GM19395 (cell line): ENCODE measurements around the gene ARHGEF1.
"Not testable (repeated sequence)": the region's sequence is repeated elsewhere in the genome, so short reads cannot be mapped to it uniquely, and the experiment has no call there.

Experiments used
- ATAC-seq: cut with Tn5 transposase; IDR thresholded peaks from one replicate; pipeline ENCODE4 v1.9.1; 2021; ENCODE audit warnings: mild to moderate bottlenecking, moderate library complexity; ENCODE audit not compliant: unreplicated experiment

Gene ARHGEF1

DNA sequence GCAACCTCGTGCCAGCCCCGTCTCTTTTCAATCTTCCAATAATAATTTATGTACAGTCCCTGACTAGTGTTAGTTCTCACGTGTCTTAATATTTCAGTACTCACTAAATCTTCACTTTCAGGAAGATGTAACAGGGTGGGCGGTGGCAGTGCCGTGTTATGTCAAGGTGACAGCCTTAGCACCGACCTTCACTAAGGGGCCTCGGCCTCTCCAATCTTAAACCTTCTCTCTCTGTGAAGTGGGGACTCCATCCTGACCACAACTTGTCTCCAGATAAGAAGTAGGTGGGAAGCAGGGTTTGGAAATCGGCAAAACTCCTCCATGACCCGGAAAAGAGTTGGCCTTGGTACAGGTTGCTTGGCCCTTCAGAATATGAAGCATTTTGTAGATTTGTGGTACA, 21.1 kb upstream of the ARHGEF1 start:
- no peak for ATAC-seq

DNA sequence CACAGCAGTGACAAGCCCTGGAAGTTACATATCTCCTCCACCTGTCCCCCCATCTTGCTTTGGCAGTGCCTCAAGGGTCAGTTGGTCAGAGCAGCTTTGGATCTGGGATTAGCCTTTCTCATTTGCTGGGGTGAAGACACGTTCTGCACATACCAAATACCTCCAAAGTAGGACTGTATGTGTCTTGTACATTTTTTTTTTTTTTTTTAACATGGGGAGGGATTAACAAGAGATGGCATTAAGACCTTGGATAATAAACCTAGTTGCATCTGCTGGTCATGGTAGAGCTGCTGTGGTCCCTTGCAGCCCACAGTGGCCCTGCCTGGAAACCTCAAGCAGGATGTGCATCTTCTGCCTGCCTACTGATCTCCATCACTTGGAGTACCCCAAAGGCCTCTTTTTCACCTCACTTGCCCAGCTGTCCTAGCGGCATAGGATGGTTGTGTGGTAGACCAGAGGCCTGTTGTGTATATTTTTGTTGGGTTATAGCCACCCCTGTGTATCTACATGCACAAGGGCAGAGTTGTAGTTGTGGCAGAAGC, 20.5 kb upstream of the ARHGEF1 start:
- ATAC-seq, result no peak

DNA sequence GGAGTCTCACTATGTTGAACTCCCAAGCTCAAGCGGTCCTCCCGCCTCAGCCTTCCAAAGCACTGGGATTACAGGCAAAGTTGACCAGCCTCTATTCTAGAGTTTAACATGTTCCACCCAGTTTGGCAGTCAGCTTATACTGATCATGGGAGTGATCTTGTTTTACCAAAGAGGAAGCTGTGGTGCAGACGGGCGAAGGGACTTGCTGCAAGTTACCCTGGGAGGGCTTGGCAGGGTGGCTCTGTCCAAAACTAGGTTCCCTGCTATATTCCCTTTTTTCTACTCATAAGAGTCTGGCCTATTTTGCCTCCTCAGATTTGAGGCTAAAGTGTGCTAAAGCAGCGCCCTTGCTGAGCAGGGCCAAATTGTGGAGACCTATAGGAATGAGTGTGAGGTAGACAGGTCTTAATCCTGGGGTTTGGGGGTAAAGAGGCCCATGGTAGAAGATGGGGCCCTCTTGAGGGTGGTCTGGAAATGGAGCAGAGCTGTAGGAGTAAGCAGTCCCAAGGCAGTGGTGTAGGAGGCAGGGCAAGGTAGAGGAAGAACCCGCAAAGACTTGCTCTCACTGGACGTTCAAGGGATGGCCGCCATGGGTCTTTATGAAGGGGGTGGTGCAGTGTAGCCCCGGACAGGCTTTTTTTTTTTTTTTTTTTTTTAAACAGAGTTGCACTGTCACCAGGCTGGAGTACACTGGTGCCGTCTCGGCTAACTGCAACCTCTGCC, 19.6 kb upstream of the ARHGEF1 start:
- no peak for ATAC-seq

GRCh38 chr19:41864374-41864773, 18.6 kb upstream of the ARHGEF1 start:
- no peak for ATAC-seq

- ATAC-seq, result no peak
Observed at GRCh38 chr19:41866284-41866683, 16.7 kb upstream of the ARHGEF1 start.

GRCh38 chr19:41868120-41868988, 14.6 kb upstream of the ARHGEF1 start:
- no peak for ATAC-seq

GRCh38 chr19:41868989-41869300, 14.0 kb upstream of the ARHGEF1 start:
- no peak for ATAC-seq

DNA sequence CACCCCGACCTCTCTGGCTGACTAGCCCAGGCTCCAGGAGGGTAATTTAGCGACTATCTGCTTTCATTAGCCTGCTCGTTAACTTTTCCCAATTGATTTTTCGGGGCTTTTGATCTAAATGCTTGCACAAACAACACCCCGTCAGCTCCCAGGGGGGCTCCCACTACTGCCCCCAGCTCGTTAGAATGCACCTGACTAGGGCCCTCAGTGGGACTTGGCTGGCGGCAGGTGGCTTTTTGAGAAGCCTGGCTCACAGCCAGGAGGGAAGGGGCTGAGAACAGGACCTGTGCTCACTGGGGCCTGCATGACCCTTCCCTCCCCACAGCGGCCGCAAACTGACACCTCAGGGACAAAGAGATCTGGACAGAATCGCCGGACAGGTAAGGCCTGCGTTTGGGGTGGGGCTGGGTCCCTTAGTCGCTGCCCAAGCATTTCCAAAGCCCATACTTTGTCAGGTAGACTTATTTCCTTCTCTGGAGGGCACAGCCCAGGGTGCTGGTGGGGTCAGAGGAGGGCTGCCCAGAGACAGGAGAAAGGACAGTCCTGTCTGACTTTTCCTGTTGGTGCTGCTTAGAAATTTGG, 13.5 kb upstream of the ARHGEF1 start:
- no peak for ATAC-seq

DNA sequence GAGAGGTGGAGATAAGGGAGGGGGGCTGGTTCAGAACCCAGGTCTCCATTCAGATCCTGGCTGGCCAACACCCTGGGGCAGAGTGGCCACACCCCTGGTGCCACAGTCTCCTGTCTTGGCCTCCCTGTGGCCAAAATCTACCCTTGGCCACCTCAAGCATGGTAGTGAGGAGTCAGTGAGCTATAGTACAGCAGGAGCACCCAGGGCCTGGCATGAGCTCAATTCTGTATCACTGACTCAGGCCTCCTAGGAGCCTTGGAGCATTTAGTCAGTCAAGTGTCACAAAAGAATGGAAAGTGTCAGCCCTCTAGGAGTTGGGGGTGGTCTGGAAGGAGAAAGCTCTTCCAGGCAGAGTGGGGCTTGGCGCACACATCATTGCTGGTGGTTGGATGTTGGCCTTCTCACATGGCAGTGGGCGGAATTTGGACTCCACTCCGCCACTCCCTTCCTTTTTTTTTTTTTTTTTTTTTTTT, 12.5 kb upstream of the ARHGEF1 start:
- ATAC-seq, result no peak

GRCh38 chr19:41871573-41872383, 11.2 kb upstream of the ARHGEF1 start:
- ATAC-seq, result peak; percentile 54

GRCh38 chr19:41872384-41872774, 10.6 kb upstream of the ARHGEF1 start:
- no peak for ATAC-seq

GRCh38 chr19:41872775-41873647, 10.0 kb upstream of the ARHGEF1 start:
- ATAC-seq, result no peak

- not testable (repeated sequence) for ATAC-seq
Observed at GRCh38 chr19:41875973-41876372, 7.0 kb upstream of the ARHGEF1 start.

GRCh38 chr19:41876847-41877832, 5.8 kb upstream of the ARHGEF1 start, which contains the start of gene CD79A:
Gene CD79A, plus strand, starts transcription at chr19:41877279. Its CDS starts 26 bp downstream, at chr19:41877305.
- peak; percentile 52 for ATAC-seq

DNA sequence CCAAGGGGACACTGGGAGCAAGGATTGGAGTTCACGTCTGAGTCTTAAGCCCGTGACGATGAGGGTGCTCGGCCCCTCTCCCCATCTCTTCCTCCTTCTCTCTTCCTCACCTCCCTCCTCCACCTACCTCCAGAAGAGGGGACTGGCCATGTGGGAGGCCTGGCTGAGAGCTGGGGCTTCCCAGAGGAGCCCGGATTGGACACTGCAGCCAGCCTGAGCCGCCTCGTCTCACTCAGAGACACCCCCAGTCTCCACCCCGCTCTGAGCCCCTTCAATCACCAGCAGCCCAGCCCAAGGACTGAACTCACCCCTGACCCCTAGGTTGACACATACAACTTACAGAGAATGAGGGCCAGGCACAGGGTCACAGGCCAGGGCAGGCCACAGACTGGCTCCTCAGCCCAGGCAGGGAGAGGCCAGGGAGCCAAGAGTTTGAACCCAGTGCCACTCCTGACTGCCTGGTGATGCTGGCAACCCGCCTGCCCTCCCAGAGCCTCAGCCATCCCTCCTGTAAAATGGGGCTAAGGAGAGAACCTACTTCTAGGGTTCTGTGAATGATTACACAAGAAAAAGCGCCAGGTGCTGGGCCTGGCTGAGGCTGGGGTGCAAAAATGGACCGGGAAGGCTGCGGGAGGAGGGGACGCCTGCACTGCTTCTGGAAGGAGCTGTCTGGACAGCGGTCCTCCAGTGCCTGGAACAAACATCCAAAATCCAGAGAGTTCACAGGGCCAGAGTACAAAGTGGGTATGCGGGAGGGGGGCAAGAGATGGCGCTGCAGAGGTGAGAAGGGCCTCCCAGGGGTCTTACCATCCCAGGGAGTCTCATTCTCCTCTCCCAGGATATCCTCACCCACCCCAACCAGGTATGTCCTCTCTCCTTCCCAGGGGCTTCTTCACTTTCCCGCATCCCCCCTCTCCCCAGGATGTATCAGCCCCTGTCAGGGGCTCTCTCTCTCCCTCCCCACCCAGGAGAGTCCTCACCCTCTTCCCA, 4.8 kb upstream of the ARHGEF1 start:
- no peak for ATAC-seq

GRCh38 chr19:41879080-41879479, 3.9 kb upstream of the ARHGEF1 start:
- no peak for ATAC-seq

- no peak for ATAC-seq
Observed at GRCh38 chr19:41879670-41880328, 3.2 kb upstream of the ARHGEF1 start.
